Suprapubic skin (tissue), 4 donors: ENCODE data around the gene ACAP3.

Experiments
- CTCF ChIP-seq, 2 donors: fragments of 200-600 bp in 1 of 2; fragments of 450-650 bp in 1 of 2; sonication (generic) in 1 of 2; IDR thresholded peaks; one replicate each; pipeline ENCODE4 v1.5.1; 2016 to 2019; ENCODE audit warnings: antibody characterized with exemption in 2 of 2, mild to moderate bottlenecking in 1 of 2, moderate library complexity in 1 of 2
- POLR2A ChIP-seq, 2 donors: fragments of 450-650 bp; IDR thresholded peaks; one replicate each; pipeline ENCODE4 v1.6.1; 2017; ENCODE audit warnings: antibody characterized with exemption in 2 of 2, mild to moderate bottlenecking in 2 of 2, moderate library complexity in 2 of 2
- POLR2AphosphoS5 ChIP-seq, 3 donors: sonication (generic); formaldehyde crosslinking; IDR thresholded peaks; one replicate each; pipeline ENCODE4 v1.6.1; 2017; ENCODE audit warnings: antibody characterized with exemption in 3 of 3

- no peak for TF ChIP-seq CTCF (IDR thresholded peaks at IDR 0.05)
- no peak for TF ChIP-seq POLR2A (IDR thresholded peaks at IDR 0.05)
- no peak for TF ChIP-seq POLR2AphosphoS5 (IDR thresholded peaks at IDR 0.05)
These were observed 28.1 kb upstream of the ACAP3 start for GRCh38 chr1:1335792-1336248.
